Measurements from ENCODE around the gene ARNT2. TPM values are rescaled to one million over a fixed set of nuclear protein-coding genes. Genes with fewer than 3 reads are reported as not detected.

Gene ARNT2
- total RNA-seq, 1 experiment from 2014 or later: 7.0 TPM

DNA sequence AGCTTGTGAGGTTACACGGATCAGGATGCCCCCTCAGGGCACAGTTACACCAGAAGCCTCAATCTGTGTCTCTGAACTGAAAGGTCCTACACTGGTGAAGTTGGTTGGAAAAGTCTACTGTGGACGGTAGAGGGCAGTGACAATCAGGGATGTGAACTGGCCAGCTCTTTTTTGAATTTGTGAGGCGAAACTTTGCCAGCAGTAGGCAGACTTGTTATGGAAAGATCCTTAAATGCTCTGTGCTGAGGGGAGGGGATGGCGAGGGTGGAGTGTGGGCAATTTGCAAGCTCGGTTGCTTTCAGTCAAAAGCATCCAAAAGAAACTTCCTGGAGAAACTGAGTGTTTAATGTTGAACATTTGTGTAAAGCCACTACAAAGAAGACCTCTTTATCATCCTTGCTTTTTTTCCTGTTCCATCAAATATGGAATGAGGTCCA, 163.6 kb downstream of the ARNT2 start (continued):
- TF ChIP-seq, protein P1, sequence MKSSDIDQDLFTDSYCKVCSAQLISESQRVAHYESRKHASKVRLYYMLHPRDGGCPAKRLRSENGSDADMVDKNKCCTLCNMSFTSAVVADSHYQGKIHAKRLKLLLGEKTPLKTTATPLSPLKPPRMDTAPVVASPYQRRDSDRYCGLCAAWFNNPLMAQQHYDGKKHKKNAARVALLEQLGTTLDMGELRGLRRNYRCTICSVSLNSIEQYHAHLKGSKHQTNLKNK (CRISPR knock-in tag; IDR thresholded peaks at IDR 0.05): no peak
- TF ChIP-seq SMAD4 (CRISPR knock-in tag; IDR thresholded peaks at IDR 0.05): no peak
- TF ChIP-seq NFATC4 (CRISPR knock-in tag; IDR thresholded peaks at IDR 0.05): no peak
- TF ChIP-seq MXD4 (CRISPR knock-in tag; IDR thresholded peaks at IDR 0.05; ENCODE audit: borderline replicate concordance): no peak
- TF ChIP-seq ZNF232 (CRISPR knock-in tag; IDR thresholded peaks at IDR 0.05): no peak
- no peak for TF ChIP-seq MYBL2 (CRISPR knock-in tag; IDR thresholded peaks at IDR 0.05)
- no peak for TF ChIP-seq ZNF138 (CRISPR knock-in tag; conservative IDR thresholded peaks at IDR 0.05)
- TF ChIP-seq, protein P2, sequence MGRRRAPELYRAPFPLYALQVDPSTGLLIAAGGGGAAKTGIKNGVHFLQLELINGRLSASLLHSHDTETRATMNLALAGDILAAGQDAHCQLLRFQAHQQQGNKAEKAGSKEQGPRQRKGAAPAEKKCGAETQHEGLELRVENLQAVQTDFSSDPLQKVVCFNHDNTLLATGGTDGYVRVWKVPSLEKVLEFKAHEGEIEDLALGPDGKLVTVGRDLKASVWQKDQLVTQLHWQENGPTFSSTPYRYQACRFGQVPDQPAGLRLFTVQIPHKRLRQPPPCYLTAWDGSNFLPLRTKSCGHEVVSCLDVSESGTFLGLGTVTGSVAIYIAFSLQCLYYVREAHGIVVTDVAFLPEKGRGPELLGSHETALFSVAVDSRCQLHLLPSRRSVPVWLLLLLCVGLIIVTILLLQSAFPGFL (CRISPR knock-in tag; IDR thresholded peaks at IDR 0.05; ENCODE audit: borderline replicate concordance): no peak
- TF ChIP-seq ZNF416 (CRISPR knock-in tag; IDR thresholded peaks at IDR 0.05): no peak
- TF ChIP-seq, protein P3, sequence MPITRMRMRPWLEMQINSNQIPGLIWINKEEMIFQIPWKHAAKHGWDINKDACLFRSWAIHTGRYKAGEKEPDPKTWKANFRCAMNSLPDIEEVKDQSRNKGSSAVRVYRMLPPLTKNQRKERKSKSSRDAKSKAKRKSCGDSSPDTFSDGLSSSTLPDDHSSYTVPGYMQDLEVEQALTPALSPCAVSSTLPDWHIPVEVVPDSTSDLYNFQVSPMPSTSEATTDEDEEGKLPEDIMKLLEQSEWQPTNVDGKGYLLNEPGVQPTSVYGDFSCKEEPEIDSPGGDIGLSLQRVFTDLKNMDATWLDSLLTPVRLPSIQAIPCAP (CRISPR knock-in tag; IDR thresholded peaks at IDR 0.05): no peak
- no peak for TF ChIP-seq CREM (CRISPR knock-in tag; IDR thresholded peaks at IDR 0.05)
- TF ChIP-seq NR2C2 (CRISPR knock-in tag; IDR thresholded peaks at IDR 0.05): no peak

DNA sequence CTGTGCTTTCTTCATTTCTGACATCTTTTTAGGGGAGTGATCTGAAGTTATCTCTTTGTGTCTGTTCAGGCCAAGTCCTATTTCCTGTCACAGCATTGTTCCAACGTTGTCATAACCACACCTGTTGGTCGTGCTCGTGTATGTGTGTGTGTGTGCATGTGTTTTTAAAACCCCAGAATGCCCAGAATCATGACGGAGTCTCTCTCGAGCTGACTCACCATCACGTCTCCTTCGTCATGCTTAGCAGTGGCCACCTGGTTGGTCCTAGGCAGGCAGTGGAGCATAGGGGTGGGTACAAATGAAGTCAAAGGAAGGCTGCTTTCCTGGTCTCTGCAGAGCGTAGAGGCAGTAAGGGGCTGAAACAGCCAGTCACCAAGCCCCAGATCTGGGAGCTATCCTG, 164.1 kb downstream of the ARNT2 start:
- CTCF ChIA-PET: interaction anchor here (0.7 to 4.1 kb wide), 26 partner anchors 9 to 402 kb away, joined by 3 to 143 read pairs (median 6); partner anchors contain the start of genes ABHD17C and CEMIP
- ATAC-seq (0 out of 2 replicates have a peak, but pooled peaks have one; percentile 8), DNase-seq (ENCODE audit: low spot score) (no peak)
- Mint-ChIP-seq H3K4me1 (peaks cover 22% of the 10 kb centered on the region), H3K4me3 (no peak overlapping the region), H3K9me3 (no peaks in the 10 kb centered on the region), H3K27me3 (ENCODE audit: low read depth) (no peaks in the 10 kb centered on the region; the same call in 1 of the 2 replicates), H3K36me3 (no peaks in the 10 kb centered on the region), H3K27ac (no peak overlapping the region)
- POLR2A ChIA-PET: interaction anchor here (1.6 kb wide), 1 partner anchor 211 kb away, joined by 4 read pairs; the partner anchor contains the start of gene CEMIP
- TF ChIP-seq RELA (CRISPR knock-in tag; IDR thresholded peaks at IDR 0.05; ENCODE audit: borderline replicate concordance) (no peak), ZNF263 (CRISPR knock-in tag; IDR thresholded peaks at IDR 0.05; ENCODE audit: low read depth) (no peak), KAT7 (CRISPR knock-in tag; IDR thresholded peaks at IDR 0.05; ENCODE audit: borderline replicate concordance) (no peak), SP1 (CRISPR knock-in tag; conservative IDR thresholded peaks at IDR 0.05) (no peak), ESRRA (CRISPR knock-in tag; IDR thresholded peaks at IDR 0.05; ENCODE audit: borderline replicate concordance) (no peak), SOX15 (CRISPR knock-in tag; IDR thresholded peaks at IDR 0.05) (no peak), NFYB (CRISPR knock-in tag; conservative IDR thresholded peaks at IDR 0.05; ENCODE audit: low read depth) (no peak), GTF2I (CRISPR knock-in tag; conservative IDR thresholded peaks at IDR 0.05) (no peak), FOXK1 (CRISPR knock-in tag; IDR thresholded peaks at IDR 0.05) (no peak)
- TF ChIP-seq, protein P2 (CRISPR knock-in tag; IDR thresholded peaks at IDR 0.05; ENCODE audit: borderline replicate concordance): no peak
- TF ChIP-seq, protein P4, sequence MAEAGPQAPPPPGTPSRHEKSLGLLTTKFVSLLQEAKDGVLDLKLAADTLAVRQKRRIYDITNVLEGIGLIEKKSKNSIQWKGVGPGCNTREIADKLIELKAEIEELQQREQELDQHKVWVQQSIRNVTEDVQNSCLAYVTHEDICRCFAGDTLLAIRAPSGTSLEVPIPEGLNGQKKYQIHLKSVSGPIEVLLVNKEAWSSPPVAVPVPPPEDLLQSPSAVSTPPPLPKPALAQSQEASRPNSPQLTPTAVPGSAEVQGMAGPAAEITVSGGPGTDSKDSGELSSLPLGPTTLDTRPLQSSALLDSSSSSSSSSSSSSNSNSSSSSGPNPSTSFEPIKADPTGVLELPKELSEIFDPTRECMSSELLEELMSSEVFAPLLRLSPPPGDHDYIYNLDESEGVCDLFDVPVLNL (CRISPR knock-in tag; IDR thresholded peaks at IDR 0.05; ENCODE audit: borderline replicate concordance, low read depth): no peak
